CD4-positive, alpha-beta T cell (primary cell): ENCODE measurements around the gene THEM5. TPM values are rescaled to one million over a fixed set of nuclear protein-coding genes. Genes with fewer than 3 reads are reported as not detected.

Source experiments
- ATAC-seq: fragments of 200-7000 bp; cut with Tn5 transposase; one replicate; pipeline ENCODE4 v1.10.0; 2022; ENCODE audit warnings: mild to moderate bottlenecking; ENCODE audit not compliant: poor library complexity
- CTCF ChIA-PET: fragments of 350-600 bp; sonication (Branson Sonifier 250); formaldehyde crosslinking; loops from one replicate; lab custom pipeline; 2021; ENCODE audit warnings: antibody characterized with exemption, inconsistent platforms; lab: Charles Lee
- POLR2A ChIA-PET: fragments of 350-600 bp; sonication (Branson Sonifier 250); formaldehyde crosslinking; loops from one replicate; lab custom pipeline; 2021; ENCODE audit warnings: antibody characterized with exemption, inconsistent platforms; lab: Charles Lee
- DNase-seq, 14 experiments: peaks; one replicate each; pipeline ENCODE4 v3.0.0-alpha.2; 2013 to 2020; ENCODE audit warnings: mixed read lengths in 2 of 14
- H3K27ac ChIP-seq, 2 donors: one replicate each; pipeline versions ENCODE4 v1.5.1 to v1.7.0; 2013; ENCODE audit warnings: low read length in 2 of 2, low read depth in 1 of 2, mild to moderate bottlenecking in 1 of 2
- H3K27me3 ChIP-seq, 2 experiments: 1 replicate in 1 of 2; 2 replicates in 1 of 2; pipeline versions ENCODE4 v1.6.1 to v1.7.0; 2013; ENCODE audit warnings: low read length in 2 of 2, control low read depth in 1 of 2, mild to moderate bottlenecking in 1 of 2, moderate library complexity in 1 of 2; ENCODE audit not compliant: insufficient read depth in 2 of 2, control insufficient read depth in 1 of 2
- H3K36me3 ChIP-seq: one replicate; pipeline ENCODE4 v1.6.1; 2013; ENCODE audit warnings: low read length, control low read depth; ENCODE audit not compliant: insufficient read depth
- H3K4me1 ChIP-seq: one replicate; pipeline ENCODE4 v1.6.1; 2013; ENCODE audit warnings: low read length, control low read depth; ENCODE audit not compliant: insufficient read depth
- H3K4me3 ChIP-seq: one replicate; pipeline ENCODE4 v1.5.1; 2013; ENCODE audit warnings: mild to moderate bottlenecking, low read length, moderate library complexity
- H3K9me3 ChIP-seq, 2 experiments: 1 replicate in 1 of 2; 2 replicates in 1 of 2; pipeline versions ENCODE4 v1.6.1 to v1.7.0; 2013; ENCODE audit warnings: low read length in 2 of 2, mild to moderate bottlenecking in 2 of 2, control low read depth in 1 of 2, moderate library complexity in 1 of 2; ENCODE audit not compliant: control insufficient read depth in 1 of 2, insufficient read depth in 1 of 2
- H3K27ac Mint-ChIP-seq: one replicate; pipeline ENCODE4 v1.8.0; 2020; ENCODE audit warnings: mixed read lengths
- H3K27me3 Mint-ChIP-seq: one replicate; pipeline ENCODE4 v1.8.0; 2021; ENCODE audit warnings: mixed read lengths
- H3K36me3 Mint-ChIP-seq: one replicate; pipeline ENCODE4 v1.8.0; 2021; ENCODE audit warnings: low read depth, mixed read lengths
- H3K4me1 Mint-ChIP-seq: one replicate; pipeline ENCODE4 v1.8.0; 2021; ENCODE audit warnings: low read depth, mixed read lengths
- H3K4me3 Mint-ChIP-seq: one replicate; pipeline ENCODE4 v1.8.0; 2020; ENCODE audit warnings: mild to moderate bottlenecking, mixed read lengths
- H3K9me3 Mint-ChIP-seq: one replicate; pipeline ENCODE4 v1.8.0; 2020; ENCODE audit warnings: mixed read lengths
- intact Hi-C, 2 experiments: fragments of 100-400 bp; cut with DNase I in 1 of 2; cut with micrococcal nuclease in 1 of 2; formaldehyde crosslinking; loops; one replicate each; pipeline versions ENCODE4 v1.15.1 to v1.9.0; 2023 to 2025; cut with DNase I, micrococcal nuclease
- total RNA-seq, 174 experiments: library from RNA in 2 of 174; stranded (reverse) in 2 of 174; gene quantifications; one replicate each; pipeline ENCODE4 v1.2.3 and lab custom pipeline; 2021 to 2026
- TF ChIP-seq, protein P1 (sequence below): fragments of 200-600 bp; IDR thresholded peaks from one replicate; pipeline ENCODE4 v1.8.0; 2022; ENCODE audit warnings: antibody characterized with exemption, mild to moderate bottlenecking

Gene THEM5
- total RNA-seq, 2 experiments from 2014 or later: not detected

DNA sequence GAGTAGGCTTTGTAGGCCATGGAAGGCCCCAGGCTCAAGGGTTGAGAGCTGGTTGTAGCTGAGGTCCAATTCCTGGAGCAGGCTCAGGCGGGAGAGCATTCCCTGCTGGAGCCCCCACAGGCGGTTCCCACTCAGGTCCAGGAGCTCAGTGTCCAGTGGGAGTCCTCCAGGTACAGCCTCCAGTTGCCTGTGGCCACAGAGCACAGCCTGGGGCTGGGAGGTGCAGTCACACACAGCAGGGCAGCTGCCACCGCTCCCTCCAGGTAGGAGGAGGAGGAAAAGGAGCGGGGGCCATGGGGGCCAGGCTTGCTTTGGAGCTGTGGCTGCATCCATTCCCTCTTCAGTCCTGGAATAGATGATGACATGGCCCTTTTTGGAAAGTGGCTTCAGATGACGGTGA lies 51.1 kb downstream of the THEM5 start:
- H3K36me3 Mint-ChIP-seq: no peaks in the 10 kb centered on the region
- no peaks in the 10 kb centered on the region for H3K9me3 ChIP-seq
- H3K27ac Mint-ChIP-seq: no peak overlapping the region
- ChIA-PET CTCF (no interaction called here), POLR2A (interaction anchor here (1.3 kb wide), 1 partner anchor 12 kb away, joined by 5 read pairs; the partner anchor contains the start of gene TDRKH)
- H3K4me1 ChIP-seq: peaks cover 26% of the 10 kb centered on the region
- no peak overlapping the region for H3K27ac ChIP-seq
- TF ChIP-seq, protein P1, sequence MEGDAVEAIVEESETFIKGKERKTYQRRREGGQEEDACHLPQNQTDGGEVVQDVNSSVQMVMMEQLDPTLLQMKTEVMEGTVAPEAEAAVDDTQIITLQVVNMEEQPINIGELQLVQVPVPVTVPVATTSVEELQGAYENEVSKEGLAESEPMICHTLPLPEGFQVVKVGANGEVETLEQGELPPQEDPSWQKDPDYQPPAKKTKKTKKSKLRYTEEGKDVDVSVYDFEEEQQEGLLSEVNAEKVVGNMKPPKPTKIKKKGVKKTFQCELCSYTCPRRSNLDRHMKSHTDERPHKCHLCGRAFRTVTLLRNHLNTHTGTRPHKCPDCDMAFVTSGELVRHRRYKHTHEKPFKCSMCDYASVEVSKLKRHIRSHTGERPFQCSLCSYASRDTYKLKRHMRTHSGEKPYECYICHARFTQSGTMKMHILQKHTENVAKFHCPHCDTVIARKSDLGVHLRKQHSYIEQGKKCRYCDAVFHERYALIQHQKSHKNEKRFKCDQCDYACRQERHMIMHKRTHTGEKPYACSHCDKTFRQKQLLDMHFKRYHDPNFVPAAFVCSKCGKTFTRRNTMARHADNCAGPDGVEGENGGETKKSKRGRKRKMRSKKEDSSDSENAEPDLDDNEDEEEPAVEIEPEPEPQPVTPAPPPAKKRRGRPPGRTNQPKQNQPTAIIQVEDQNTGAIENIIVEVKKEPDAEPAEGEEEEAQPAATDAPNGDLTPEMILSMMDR: no peak
- no peaks in the 10 kb centered on the region for H3K27me3 ChIP-seq
- H3K27me3 Mint-ChIP-seq: no peaks in the 10 kb centered on the region
- DNase-seq (no peak), ATAC-seq (no peak)
- H3K4me1 Mint-ChIP-seq: peaks cover 10% of the 10 kb centered on the region
- no peak overlapping the region for H3K4me3 ChIP-seq
- intact Hi-C loops: no loop called here
- H3K4me3 Mint-ChIP-seq: no peak overlapping the region
- H3K36me3 ChIP-seq: peaks cover under 1% of the 10 kb centered on the region
- H3K9me3 Mint-ChIP-seq: no peaks in the 10 kb centered on the region

DNA sequence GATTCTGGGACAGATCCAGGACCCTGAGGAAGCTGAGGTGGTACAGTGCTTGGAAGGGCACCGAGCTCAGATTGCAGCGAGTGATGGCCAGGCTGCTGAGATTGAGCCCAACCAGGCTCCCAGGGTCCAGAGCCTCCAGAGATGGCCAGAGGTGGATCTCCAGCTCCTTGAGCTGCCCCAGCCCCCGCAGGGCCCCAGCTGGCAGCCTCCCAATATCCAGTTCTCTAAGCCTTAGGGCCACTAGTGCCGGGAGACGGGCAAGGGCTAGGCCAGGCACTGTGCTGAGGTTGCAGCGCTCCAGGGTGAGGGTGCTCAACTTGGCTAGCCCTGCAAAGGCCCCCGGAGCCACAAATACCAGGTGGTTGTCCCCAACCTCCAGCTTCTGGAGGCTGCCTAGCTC lies 51.7 kb downstream of the THEM5 start:
- H3K9me3 Mint-ChIP-seq: no peaks in the 10 kb centered on the region
- Histone ChIP-seq H3K4me3 (no peak overlapping the region), H3K36me3 (no peaks in the 10 kb centered on the region), H3K27me3 (no peaks in the 10 kb centered on the region), H3K9me3 (no peaks in the 10 kb centered on the region), H3K4me1 (peaks cover 26% of the 10 kb centered on the region), H3K27ac (no peak overlapping the region)
- H3K27ac Mint-ChIP-seq: no peak overlapping the region
- no peaks in the 10 kb centered on the region for H3K27me3 Mint-ChIP-seq
- H3K36me3 Mint-ChIP-seq: no peaks in the 10 kb centered on the region
- ChIA-PET POLR2A (interaction anchor here (1.3 kb wide), 1 partner anchor 11 kb away, joined by 5 read pairs; the partner anchor contains the start of gene TDRKH), CTCF (no interaction called here)
- H3K4me1 Mint-ChIP-seq: peaks cover 10% of the 10 kb centered on the region
- intact Hi-C loops: no loop called here
- TF ChIP-seq, protein P1: no peak
- no peak for ATAC-seq
- DNase-seq: no peak
- no peak overlapping the region for H3K4me3 Mint-ChIP-seq

DNA sequence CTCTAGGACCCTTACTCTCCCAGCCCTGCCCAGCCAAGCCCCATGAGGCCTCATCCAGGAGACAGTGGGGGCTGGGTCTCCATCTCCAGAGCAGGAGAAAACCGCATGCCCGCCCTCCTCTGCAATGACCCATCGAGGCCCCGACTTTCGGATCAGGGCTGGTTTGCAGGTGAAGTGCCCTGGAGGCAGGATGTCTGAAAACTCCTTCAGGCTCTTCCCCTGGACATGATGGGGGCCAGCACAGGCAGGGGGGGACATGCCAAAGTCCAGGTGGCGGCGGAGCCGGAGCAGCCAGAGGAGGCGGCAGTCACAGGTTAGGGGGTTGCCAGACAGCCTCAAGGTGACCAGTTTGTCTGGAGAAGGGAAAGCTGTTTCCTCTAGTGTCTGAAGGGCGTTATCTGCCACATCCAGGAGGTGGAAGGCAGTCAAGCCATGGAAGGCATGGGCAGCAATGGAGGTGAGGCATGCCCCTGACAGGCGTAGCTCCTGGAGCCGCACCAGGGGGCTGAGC lies 52.1 kb downstream of the THEM5 start:
- Mint-ChIP-seq H3K36me3 (no peaks in the 10 kb centered on the region), H3K4me3 (no peak overlapping the region), H3K27ac (no peak overlapping the region), H3K27me3 (no peaks in the 10 kb centered on the region), H3K4me1 (peaks cover 10% of the 10 kb centered on the region), H3K9me3 (no peaks in the 10 kb centered on the region)
- Histone ChIP-seq H3K27ac (no peak overlapping the region), H3K27me3 (no peaks in the 10 kb centered on the region), H3K4me1 (peaks cover 26% of the 10 kb centered on the region), H3K4me3 (no peak overlapping the region), H3K36me3 (no peaks in the 10 kb centered on the region), H3K9me3 (no peaks in the 10 kb centered on the region)
- DNase-seq (no peak), ATAC-seq (no peak)
- ChIA-PET CTCF (no interaction called here), POLR2A (interaction anchor here (1.3 kb wide), 1 partner anchor 11 kb away, joined by 5 read pairs; the partner anchor contains the start of gene TDRKH)
- TF ChIP-seq, protein P1: no peak
- intact Hi-C loops: no loop called here
